ENCODE results near the gene PACSIN3.

DNA sequence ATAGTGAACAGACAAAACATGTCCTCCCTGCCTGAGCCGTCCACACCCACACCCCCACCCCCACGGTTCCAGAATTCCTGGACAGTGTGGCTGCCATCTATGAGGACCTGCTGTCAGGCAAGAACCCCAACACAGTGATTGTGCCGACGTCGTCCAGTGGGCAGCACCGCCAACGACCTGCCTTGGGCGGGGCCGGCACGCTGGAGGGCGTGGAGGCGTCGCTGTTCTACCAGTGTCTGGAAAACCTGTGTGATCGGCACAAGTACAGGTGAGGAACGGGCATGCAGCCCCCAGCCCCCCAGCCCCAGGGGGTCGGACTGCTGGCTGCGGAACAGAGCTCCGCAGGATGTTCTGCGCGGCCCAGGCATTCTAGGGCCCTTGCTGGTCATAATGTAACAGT is 29.3 kb downstream of the PACSIN3 start:
- TF ChIP-seq, protein P1, sequence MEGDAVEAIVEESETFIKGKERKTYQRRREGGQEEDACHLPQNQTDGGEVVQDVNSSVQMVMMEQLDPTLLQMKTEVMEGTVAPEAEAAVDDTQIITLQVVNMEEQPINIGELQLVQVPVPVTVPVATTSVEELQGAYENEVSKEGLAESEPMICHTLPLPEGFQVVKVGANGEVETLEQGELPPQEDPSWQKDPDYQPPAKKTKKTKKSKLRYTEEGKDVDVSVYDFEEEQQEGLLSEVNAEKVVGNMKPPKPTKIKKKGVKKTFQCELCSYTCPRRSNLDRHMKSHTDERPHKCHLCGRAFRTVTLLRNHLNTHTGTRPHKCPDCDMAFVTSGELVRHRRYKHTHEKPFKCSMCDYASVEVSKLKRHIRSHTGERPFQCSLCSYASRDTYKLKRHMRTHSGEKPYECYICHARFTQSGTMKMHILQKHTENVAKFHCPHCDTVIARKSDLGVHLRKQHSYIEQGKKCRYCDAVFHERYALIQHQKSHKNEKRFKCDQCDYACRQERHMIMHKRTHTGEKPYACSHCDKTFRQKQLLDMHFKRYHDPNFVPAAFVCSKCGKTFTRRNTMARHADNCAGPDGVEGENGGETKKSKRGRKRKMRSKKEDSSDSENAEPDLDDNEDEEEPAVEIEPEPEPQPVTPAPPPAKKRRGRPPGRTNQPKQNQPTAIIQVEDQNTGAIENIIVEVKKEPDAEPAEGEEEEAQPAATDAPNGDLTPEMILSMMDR (IDR thresholded peaks at IDR 0.05): no peak
- no peak for TF ChIP-seq POLR2A (IDR thresholded peaks at IDR 0.05)
